Retina (tissue), 1 donor: ENCODE data around the gene CPSF7.
"Not testable (repeated sequence)": the region's sequence is repeated elsewhere in the genome, so short reads cannot be mapped to it uniquely, and the experiment has no call there.

Experiments used
- DNase-seq: peaks from one replicate; pipeline ENCODE4 v3.0.0-alpha.2; 2016

CPSF7 gene

GRCh38 chr11:61429691-61430582, at the start of gene CPSF7, which contains the start of gene SDHAF2:
TSS of gene CPSF7 (minus strand) at chr11:61429975. CDS start at chr11:61429235, 740 bp downstream.
TSS of gene SDHAF2 (plus strand) at chr11:61430124. CDS start at chr11:61430147, 23 bp downstream.
- peak; percentile 93 for DNase-seq

GRCh38 chr11:61477727-61478148, 48.0 kb upstream of the CPSF7 start:
- DNase-seq: peak; percentile 85

GRCh38 chr11:61477126-61477525, 47.4 kb upstream of the CPSF7 start:
- DNase-seq: no peak

GRCh38 chr11:61476371-61476770, 46.6 kb upstream of the CPSF7 start:
- DNase-seq: no peak

- no peak for DNase-seq
Observed at GRCh38 chr11:61475433-61475832, 45.7 kb upstream of the CPSF7 start.

GRCh38 chr11:61474013-61474643, 44.4 kb upstream of the CPSF7 start:
- no peak for DNase-seq

- no peak for DNase-seq
Observed at GRCh38 chr11:61473370-61474012, 43.7 kb upstream of the CPSF7 start.

GRCh38 chr11:61472868-61473267, 43.1 kb upstream of the CPSF7 start:
- no peak for DNase-seq

GRCh38 chr11:61472282-61472681, 42.5 kb upstream of the CPSF7 start:
- no peak for DNase-seq

GRCh38 chr11:61468002-61468401, 38.2 kb upstream of the CPSF7 start:
- DNase-seq: no peak

- DNase-seq: not testable (repeated sequence)
Observed at GRCh38 chr11:61467602-61468001, 37.8 kb upstream of the CPSF7 start.

GRCh38 chr11:61460986-61461385, 31.2 kb upstream of the CPSF7 start:
- no peak for DNase-seq

GRCh38 chr11:61460474-61460881, 30.7 kb upstream of the CPSF7 start:
- DNase-seq: no peak

- DNase-seq: no peak
Observed at GRCh38 chr11:61454520-61454919, 24.7 kb upstream of the CPSF7 start.

- DNase-seq: no peak
Observed at GRCh38 chr11:61453695-61454094, 23.9 kb upstream of the CPSF7 start.

- no peak for DNase-seq
Observed at GRCh38 chr11:61452825-61453224, 23.1 kb upstream of the CPSF7 start.

- no peak for DNase-seq
Observed at GRCh38 chr11:61448552-61448927, 18.8 kb upstream of the CPSF7 start.

- DNase-seq: no peak
Observed at GRCh38 chr11:61447601-61448551, 18.1 kb upstream of the CPSF7 start.

GRCh38 chr11:61446211-61446651, 16.5 kb upstream of the CPSF7 start:
- peak; percentile 83 for DNase-seq

- no peak for DNase-seq
Observed at GRCh38 chr11:61445516-61445915, 15.7 kb upstream of the CPSF7 start.

GRCh38 chr11:61442616-61443015, 12.8 kb upstream of the CPSF7 start:
- no peak for DNase-seq

GRCh38 chr11:61439615-61440014, 9.8 kb upstream of the CPSF7 start:
- DNase-seq: no peak
